LNCaP clone FGC (cell line): ENCODE measurements around the gene LRRC1.

ENCODE experiments used
- DNase-seq: peaks from one replicate; pipeline ENCODE4 v3.0.0-alpha.2; 2011; ENCODE audit warnings: low read depth
- H3K4me3 ChIP-seq: 2 replicates; pipeline ENCODE4 v1.5.1; 2011; ENCODE audit warnings: mild to moderate bottlenecking, low read depth, low read length, control low read depth
- CTCF ChIP-seq: IDR thresholded peaks from 2 replicates; pipeline ENCODE4 v1.5.1; 2012; ENCODE audit warnings: mild to moderate bottlenecking; ENCODE audit not compliant: control insufficient read depth, insufficient read depth; ENCODE audit errors: extremely low read depth

LRRC1 gene

GRCh38 chr6:53831081-53831869 is 36.5 kb downstream of the LRRC1 start:
- no peak for DNase-seq
- H3K4me3 ChIP-seq, result no peak overlapping the region
- TF ChIP-seq CTCF, result no peak

GRCh38 chr6:53831936-53832660 is 37.3 kb downstream of the LRRC1 start:
- no peak for TF ChIP-seq CTCF
- DNase-seq, result no peak
- H3K4me3 ChIP-seq, result no peak overlapping the region

GRCh38 chr6:53833155-53833554 is 38.4 kb downstream of the LRRC1 start:
- DNase-seq, result no peak
- no peak for TF ChIP-seq CTCF
- no peak overlapping the region for H3K4me3 ChIP-seq

GRCh38 chr6:53834132-53834531 is 39.3 kb downstream of the LRRC1 start:
- TF ChIP-seq CTCF, result no peak
- no peak for DNase-seq
- H3K4me3 ChIP-seq, result no peak overlapping the region

- H3K4me3 ChIP-seq, result no peak overlapping the region
- no peak for TF ChIP-seq CTCF
- DNase-seq, result no peak
Observed at GRCh38 chr6:53837865-53838769, 43.3 kb downstream of the LRRC1 start.

- no peak for TF ChIP-seq CTCF
- no peak for DNase-seq
- no peak overlapping the region for H3K4me3 ChIP-seq
Observed at GRCh38 chr6:53840027-53840426, 45.2 kb downstream of the LRRC1 start.
